ENCODE results near the gene KCNH8.

Gene KCNH8

DNA sequence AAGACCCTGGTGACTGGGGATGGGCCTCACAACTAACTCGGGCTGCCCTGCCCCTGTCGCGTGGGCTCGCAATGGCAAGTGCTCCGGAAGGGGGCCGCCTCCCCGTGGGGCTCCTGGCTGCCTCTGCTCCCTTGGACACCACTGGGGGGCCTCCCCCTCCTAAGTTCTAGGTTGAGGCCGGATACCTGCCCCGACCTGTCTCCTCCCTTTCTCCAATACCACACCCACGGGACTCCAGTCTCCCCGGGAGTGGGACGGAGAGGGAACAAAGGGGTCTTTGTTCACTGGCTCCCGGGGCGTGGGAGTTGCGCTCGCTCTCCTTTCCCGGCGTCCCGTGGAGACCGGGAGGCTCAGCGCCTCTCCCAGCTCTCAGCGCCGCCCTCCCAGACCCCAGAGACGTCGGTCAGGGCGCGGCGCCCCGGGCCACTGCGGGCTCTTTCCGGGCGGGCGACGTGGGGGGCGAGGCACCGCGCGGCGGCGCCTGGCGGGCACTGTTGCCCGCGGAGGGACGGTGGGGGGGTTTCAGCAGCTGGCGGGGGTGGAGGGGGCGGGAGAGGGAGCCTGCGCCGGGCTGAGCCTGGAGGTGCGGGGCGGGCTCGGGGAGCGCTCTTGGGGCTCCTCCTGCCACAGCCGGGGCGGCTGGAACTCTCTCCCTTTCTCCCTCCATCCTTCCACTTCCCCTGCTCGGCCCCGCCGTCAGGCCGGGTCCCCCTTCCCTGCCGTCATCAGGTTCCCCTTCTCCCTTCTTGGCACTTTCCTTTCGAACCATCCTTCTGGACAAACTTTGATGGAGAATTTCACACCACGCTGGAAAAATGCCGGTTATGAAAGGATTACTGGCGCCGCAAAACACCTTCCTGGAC is at the start of gene KCNH8:
Gene KCNH8, plus strand, starts transcription at position 606 of the 863 bp plus-strand sequence. Its CDS starts 210 bp downstream, at position 816.
- peak; percentile 52 to 80 (median 78) for DNase-seq

DNA sequence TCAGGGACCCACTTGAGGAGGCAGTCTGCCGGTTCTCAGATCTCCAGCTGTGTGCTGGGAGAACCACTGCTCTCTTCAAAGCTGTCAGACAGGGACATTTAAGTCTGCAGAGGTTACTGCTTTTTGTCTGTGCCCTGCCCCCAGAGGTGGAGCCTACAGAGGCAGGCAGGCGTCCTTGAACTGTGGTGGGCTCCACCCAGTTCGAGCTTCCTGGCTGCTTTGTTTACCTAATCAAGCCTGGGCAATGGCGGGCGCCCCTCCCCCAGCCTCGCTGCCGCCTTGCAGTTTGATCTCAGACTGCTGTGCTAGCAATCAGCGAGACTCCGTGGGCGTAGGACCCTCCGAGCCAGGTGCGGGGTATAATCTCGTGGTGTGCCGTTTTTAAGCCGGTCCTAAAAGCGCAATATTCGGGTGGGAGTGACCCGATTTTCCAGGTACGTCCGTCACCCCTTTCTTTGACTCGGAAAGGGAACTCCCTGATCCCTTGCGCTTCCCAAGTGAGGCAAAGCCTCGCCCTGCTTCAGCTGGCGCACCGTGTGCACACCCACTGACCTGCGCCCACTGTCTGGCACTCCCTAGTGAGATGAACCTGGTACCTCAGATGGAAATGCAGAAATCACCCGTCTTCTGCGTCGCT is 45.5 kb upstream of the KCNH8 start:
- DNase-seq: peak; percentile 1 to 47 (median 9)

DNA sequence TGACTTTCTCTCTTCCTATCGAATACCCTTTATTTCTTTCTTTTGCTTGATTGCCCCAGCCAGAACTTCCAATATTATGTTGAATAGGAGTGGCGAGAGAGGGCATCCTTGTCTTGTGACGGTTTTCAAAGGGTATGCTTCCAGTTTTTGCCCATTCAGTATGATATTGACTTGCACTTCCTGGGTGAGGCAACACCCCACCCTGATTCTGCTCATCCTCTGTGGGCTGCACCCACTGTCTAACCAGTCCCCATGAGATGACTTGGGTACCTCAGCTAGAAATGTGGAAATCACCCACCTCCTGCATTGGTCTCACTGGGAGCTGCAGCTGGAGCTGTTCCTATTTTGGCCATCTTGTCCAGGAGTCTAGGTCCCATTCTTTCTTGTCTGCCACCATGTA is 44.8 kb upstream of the KCNH8 start:
- DNase-seq: peak in 1 of 3 experiments; percentile 16

DNA sequence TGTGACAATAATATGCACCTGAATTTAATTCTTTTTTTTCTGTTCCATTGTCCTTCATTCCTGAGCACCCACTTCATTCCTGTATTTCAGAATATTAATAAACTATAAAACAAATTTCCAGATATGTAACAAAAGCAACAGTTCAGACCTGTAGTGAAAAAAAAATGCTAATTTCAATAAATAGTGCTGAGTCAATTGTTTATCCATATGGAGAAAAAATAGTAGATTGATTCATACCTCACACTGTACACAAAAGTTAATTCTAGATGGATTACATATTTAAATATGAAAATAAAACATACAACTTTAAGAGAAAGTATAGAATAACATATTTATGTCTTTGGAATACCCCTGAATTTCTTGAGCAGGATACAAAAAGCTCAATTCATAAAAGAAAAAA is 43.9 kb upstream of the KCNH8 start:
- DNase-seq: no peak

DNA sequence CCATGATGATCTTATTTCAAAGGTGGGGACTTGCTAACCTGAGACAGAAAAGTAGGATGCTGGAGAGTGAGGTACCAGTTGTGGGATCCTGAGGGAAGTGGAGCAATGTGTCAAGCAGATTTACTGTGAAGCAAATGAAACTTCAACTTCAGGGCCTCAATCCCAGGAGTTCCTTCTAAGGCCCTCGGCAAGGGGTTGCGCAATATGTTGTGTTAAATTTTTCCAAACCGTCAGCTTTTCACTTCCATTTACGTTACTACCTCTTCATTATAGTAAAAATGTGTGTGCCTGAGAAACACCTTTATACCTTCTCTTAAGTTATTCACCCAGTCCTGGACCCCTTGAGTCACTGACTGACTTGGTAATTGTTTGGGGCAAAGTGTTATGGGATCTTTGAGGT is 42.5 kb upstream of the KCNH8 start:
- DNase-seq: no peak

DNA sequence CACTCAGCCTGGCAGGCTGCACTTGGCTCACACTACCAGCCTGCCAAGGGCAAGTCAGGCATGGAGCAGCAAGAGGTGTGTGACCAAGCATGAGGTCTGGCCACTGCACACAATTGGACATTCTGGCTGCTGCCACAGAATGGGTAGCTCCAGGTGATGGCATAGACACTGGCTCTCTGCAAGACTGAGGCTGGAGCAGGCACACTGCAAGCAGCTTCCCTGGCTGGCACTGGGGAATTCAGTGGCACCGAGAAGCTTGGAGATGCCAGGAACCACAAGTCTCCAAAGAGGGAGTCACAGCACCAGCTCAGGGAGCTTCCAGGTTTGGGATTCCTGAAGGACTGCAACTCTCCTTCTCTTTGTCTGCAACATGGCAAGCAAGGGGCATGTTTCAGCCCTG is 42.0 kb upstream of the KCNH8 start:
- no peak for DNase-seq

DNA sequence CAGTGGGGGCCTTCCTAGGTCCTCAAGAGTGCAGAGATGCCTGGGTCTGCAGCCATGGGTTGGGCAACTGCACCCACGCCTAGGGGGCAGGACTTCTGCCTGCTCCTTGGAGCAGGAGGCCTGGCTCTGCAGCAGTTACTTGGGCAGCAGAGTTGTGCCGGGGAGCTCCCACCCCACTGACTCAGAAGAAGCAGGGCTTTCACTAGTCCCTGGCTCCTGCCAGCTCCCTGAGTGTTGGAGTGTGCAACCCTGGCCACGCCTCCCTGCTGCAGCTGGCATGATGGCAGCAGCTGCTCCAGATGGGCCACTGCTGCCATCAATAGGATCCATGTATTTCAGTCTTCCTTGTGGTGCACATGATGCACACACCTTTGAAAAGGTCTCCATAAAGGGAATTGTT is 40.6 kb upstream of the KCNH8 start:
- no peak for DNase-seq

DNA sequence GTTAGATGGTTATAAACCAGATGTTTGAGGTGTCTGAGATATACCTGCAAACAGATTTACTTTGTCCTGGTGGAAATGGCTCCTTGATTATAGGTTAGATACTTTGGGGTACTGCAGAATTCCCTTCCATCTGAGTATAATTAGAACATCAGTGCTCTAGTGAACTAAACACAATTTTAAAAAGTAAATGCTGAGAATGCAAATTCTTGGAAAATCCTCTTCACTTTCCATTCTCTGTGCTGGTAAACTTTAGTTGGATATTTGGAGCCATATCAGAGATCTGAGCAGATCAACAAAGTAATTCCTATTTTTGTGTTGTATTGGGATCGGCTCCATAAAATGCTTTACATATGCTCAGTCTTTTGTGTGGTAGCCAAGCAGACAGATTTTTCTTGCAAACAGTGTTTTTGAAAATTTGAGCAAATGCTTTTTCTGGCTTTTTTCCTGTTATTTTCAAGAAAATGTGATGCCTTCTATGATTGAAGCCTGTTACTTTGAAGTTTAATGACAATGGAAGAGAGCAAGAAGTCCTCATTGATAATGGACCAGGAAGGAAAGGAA is 37.9 kb upstream of the KCNH8 start:
- no peak for DNase-seq

DNA sequence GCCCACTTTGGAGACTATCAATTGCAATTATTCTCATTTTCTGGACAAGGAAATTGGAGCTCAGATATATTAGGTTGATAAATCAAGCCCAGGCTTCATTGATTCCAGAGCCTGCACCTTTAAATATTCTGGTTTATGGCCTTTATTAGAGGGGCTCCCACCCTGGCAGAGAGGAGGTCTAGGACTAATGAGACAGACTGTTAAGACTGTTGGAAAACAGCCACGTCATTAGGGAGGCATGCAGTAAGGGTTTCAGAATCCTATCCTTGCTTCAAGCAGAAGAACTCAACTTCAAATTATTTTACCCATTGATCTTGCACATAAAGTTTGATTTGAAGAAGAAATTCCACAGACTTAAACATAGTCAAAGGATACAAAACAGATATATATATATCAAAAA is 33.8 kb upstream of the KCNH8 start:
- DNase-seq: no peak

DNA sequence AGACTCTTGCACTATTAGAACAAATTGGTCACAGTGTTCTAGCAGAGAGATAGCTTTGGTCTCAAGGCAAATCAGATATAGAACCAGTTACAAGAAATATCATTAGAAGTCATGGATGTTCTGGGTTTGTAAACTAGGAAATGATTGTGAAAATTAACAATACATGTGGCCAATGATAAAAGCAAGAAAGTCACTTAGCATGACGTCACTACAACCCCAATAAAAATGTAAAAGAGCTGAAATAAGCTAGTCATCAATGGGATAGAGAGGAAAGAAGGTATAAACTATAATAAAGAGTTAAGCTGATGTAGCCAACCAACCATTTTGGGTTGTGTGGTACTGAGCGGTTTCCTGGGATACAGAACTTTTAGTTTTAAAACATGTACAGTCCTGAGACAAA is 32.1 kb upstream of the KCNH8 start:
- no peak for DNase-seq

DNA sequence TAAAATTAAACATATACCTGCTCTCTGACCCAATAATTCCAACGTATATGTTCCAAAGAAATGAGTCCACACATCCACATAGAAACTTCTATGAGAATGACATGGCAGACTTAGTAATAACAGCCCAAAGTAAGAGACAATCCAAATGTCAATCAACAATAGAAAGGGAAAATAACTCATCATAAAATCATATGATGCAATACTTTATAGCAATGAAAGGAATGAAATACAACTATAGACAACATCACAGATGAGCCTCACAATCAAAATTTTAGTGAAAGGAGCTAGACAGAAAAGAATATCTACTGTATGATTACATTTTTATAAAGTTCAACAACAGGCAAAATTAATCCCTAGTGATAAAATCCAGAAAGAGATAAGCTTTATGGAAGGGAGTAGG is 23.6 kb upstream of the KCNH8 start:
- DNase-seq: no peak

DNA sequence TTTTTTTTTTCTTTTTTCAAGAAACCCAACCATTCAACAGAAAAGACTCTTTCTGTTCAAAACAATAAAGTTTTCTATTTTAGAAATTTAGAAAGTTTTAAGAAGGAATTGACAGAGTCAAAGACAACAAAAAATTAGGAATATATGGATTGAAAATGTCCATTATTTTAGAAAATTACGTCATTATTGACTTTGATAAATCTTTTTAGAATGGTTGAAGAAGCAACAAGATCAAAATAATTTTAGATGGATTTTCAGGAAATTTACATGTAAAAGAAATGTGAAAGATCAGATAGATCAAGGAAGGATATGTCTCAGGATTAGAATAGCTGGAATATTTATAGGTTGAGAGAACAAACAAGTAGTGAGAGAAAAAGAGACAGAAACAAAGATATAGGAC is 8.4 kb upstream of the KCNH8 start:
- DNase-seq: no peak

DNA sequence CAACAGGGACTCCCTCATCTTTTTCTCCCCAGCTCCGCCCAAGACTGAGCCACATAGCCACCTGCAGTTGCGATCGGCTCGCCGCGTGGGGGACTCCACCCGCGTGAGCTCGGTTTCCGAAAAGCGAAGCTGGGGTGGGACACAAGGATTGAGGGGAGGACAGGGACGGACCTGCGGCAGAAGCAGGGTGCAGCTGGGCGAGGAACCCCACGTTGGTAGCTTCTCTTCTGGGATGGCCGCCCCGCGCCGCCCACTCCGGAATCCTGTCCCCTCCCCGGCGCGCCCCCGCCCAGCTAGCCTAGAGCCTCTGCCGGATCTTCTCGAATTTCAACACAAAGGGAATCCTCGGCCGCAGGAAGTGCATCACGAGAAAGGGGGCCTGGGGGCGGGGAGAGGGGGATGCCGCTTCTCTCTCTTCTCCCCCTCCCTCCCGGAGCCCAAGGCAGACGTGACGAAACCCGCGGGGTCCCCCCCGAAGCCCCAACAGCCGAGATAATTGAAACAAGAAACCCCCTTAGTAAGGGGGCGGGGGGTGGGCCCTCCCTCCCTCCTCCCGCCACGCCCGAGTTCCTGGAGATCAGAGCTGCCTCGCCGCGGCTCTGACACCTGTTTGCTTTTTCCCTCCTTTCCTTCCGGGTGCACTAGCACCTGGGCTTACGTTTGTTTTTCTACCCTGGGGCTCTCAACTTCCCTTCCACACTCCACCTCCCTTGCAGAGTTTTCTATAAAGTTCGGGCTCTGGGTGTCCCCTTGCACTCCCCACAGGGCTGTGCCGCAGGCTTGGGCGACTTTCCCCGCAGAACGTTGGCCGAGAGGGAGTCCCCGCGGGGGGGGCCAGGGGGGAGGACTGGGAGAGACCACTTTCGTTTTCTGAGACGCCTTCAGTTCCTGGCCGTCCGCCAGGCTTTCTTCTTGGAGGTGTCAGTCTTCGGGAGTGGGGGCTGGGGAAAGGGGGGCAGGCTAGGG is 1.3 kb upstream of the KCNH8 start:
- DNase-seq: peak; percentile 79 to 96 (median 92)

DNA sequence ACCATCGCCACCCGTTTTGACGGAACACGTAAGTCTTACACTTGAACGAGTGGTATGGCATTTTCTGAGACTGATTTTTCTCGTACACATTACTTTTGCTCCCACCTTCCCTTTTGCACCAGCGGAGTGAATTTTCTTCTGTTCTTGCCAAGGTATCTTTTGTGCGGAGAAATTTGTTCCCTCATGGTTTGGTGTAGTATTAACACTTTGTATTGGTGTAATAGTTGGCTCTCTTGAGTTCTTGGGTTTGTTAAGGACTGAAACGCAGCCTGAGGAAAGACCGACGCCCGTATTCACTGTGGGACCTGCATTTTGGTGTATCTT is 420 bp downstream of the KCNH8 start:
- DNase-seq: no peak

DNA sequence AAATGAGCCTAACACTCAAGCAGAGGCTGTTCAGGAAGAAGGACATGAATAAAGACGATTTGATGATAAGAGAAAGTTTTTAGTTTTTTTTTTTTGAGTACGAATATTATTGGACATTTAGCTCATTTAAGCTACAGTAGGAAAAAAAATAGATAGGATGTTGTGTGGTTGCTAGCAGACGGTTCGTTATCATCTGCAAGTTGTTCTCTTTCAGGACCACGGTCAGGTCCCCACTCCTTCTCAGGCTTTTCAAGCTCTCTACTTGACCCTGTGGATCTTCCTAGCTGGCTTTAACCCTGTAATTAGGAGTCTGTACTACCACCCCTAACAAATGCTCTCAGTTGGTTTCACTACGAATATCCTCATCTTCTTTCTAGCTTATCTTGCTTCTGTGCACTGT is 1.1 kb downstream of the KCNH8 start:
- peak in 1 of 3 experiments; percentile 56 for DNase-seq

DNA sequence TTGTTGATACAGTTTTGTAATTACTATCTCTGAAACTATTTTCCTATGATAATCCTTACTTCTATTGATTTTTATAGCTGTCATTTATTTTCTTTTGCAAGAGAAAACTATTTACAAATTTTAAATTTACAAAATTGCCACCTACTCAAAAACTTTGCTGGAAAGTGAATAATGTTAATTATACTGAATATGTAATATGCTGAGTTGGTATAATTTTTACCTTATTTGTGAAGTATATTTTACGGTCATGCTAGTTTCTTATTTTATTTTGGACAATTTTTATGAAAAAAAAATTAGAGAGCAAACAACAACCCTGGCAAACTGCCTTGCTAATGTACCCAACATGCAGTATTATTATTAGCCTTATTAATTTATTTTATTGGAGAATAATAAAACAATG is 2.9 kb downstream of the KCNH8 start:
- no peak for DNase-seq

DNA sequence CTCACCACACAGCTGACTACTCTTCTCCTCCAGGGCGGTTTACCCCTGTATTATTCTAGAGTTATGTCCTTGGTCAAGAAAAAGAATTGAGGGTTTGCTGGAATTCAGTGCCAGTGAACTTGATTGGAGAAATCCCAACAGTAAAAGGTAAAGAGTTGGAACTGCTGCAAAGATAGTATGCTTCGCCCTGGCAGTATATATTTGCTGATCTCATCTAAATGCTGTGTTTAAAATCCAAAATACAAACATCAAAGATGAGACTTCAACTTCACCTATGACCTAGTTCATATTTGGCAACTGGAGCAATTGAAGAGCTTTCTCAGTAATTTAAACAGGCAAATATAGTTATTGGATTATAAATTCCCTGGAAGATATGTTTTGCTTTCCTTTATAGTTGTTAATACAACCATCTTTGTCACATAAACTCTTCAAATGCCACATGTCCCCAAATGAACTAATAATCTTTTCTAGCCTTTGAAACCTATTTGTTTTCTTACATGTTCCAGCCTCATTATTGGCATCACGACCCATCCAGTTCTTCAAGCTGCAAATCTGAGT is 6.5 kb downstream of the KCNH8 start:
- no peak for DNase-seq

DNA sequence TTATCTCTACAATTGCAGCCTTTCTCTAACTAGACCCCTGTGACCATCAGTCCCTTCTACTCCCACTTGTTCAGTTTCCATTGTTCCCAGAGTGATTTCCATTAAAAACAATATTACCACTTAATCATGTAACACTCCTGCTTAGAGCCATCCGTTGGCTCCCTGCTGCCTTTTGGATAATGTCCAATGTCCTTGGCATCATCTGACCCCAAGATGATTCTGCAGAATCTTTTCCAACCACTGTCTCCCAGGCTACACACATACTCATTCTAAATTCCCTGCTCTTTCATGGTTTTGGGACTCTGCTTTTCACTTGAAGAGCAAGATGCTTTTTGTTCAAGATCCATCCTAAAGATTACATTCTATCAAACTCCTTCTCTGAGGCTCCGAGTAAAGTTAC is 7.1 kb downstream of the KCNH8 start:
- DNase-seq: peak in 2 of 3 experiments; percentile 44 to 81

DNA sequence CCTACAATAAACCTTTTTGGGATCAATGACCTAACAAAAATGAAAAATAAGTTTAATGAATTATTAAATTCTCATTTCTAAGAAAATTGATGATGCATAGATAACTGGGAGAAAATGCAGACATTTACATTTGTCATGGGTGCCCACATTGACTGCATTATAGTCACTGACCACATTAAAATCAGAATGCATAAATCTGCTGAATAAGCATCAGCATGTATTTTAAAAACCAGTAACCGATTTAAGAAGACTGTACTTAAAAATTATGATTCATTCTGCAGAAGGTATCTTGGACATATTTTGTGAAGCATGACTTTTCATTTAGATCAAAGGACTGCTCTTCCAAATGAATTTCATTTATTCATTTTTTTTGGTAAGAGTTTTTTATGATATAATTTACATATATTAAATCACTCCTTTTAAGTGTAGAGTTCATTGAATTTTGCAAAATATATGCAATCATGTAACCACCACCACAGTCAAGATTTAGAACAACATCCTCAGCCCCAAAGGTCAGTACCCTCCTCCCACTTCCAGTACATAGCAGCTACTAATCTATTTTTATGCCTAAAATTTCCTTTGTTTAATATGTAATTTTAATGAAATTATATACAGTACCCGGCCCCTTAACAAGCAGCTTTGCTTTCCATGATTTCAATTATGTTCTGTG is 11.8 kb downstream of the KCNH8 start:
- no peak for DNase-seq

DNA sequence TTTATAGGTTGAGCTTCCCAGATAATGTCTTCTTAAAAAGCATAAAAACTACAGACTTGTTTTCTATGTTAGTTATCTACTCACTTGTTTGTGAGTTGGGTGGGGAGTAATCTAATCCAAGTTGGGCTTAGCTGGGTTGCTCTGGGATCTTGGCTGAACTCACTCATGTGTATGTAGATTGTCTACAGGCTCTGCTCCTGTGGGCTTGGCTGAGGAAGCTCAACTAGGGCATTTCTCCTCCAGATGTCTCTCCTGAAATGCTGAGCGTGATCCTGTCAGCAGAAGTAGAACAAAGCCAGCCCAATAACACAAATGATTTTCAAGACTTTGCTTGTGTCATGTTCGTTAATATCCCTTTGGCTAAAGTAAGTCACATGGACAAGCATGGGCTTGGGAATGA is 17.3 kb downstream of the KCNH8 start:
- DNase-seq: no peak

DNA sequence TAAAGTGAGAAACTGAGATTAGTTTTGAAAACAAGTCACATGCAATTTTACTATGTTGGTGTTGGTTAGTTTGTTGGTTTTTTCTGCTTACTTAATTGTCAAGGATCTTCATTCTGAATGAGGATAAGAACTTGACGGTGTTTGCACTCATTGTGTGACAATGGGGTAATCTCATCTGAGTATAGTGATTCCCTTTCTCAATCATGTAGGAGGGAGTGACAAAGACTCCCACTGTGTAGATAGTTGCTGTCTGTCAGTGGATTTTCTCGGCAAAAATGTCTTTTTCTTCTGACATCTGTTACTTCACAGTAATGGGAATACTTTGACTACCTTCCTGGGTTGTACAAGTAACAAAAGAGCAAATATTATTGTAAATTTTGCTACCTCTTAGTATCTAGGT is 23.5 kb downstream of the KCNH8 start:
- no peak for DNase-seq

DNA sequence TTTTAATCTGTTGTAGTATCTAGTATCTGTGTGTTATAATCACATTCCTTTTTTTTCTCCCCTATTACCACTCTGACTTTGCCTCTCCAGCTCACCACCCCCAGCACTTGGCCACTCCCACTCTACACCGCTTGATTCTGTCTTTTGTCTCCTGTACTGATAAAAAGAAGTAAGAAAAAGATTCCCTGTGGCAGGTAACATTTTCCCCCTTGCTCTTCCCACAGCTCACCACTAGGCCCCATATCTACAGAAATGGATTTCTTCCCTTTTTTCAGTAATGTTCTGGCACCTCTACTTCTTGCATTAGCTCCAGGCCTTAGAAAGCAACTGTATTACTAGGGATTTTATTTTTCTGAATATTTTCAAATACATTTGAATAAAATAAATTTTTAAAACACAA is 25.6 kb downstream of the KCNH8 start:
- peak in 1 of 3 experiments; percentile 4 for DNase-seq
